H1 (cell line): ENCODE measurements around the gene JAKMIP2. TPM values are rescaled to one million over a fixed set of nuclear protein-coding genes. Genes with fewer than 3 reads are reported as not detected.

ENCODE experiments used
- CBX5 ChIP-seq: fragments of 300-800, 300-1000 bp; sonication (generic); IDR thresholded peaks from 2 replicates; pipeline ENCODE4 v1.7.1; 2016; ENCODE audit warnings: antibody characterized with exemption, low read length, low read depth
- CBX8 ChIP-seq: fragments of 300-800, 300-1000 bp; sonication (generic); IDR thresholded peaks from 2 replicates; pipeline ENCODE4 v1.7.1; 2016; ENCODE audit warnings: low read depth, low read length, borderline replicate concordance
- CHD7 ChIP-seq: fragments of 300-600 bp; sonication (generic); IDR thresholded peaks from 2 replicates; pipeline ENCODE4 v1.7.1; 2012; ENCODE audit warnings: low read length, moderate library complexity, mild to moderate bottlenecking, inconsistent platforms; ENCODE audit not compliant: insufficient replicate concordance
- EP300 ChIP-seq, 2 experiments: IDR thresholded peaks; 1 replicate in 1 of 2; 2 replicates in 1 of 2; pipeline ENCODE4 v1.6.1; 2011 to 2012; ENCODE audit warnings: low read depth in 2 of 2, low read length in 2 of 2, mild to moderate bottlenecking in 2 of 2, borderline replicate concordance in 1 of 2, inconsistent platforms in 1 of 2, moderate library complexity in 1 of 2
- FOSL1 ChIP-seq: IDR thresholded peaks from 2 replicates; pipeline ENCODE4 v1.6.1; 2011; ENCODE audit warnings: mild to moderate bottlenecking, low read depth, low read length, moderate library complexity; ENCODE audit not compliant: insufficient read depth
- PHF8 ChIP-seq: fragments of 200-600 bp; sonication (generic); conservative IDR thresholded peaks from 2 replicates; pipeline ENCODE4 v1.7.1; 2012; ENCODE audit warnings: low read depth, mild to moderate bottlenecking, inconsistent platforms, low read length, moderate library complexity
- SAP30 ChIP-seq: fragments of 300-600 bp; sonication (generic); IDR thresholded peaks from 2 replicates; pipeline ENCODE4 v1.7.1; 2012; ENCODE audit warnings: low read length, moderate library complexity, mild to moderate bottlenecking, inconsistent platforms; ENCODE audit not compliant: insufficient read depth, insufficient replicate concordance
- SP1 ChIP-seq: IDR thresholded peaks from 2 replicates; pipeline ENCODE4 v1.6.1; 2011; ENCODE audit warnings: low read depth, low read length
- SUZ12 ChIP-seq: fragments of 200-600 bp; sonication (generic); IDR thresholded peaks from 2 replicates; pipeline ENCODE4 v1.6.1; 2012; ENCODE audit warnings: mild to moderate bottlenecking, inconsistent platforms, low read length, moderate library complexity, mixed read lengths
- polyA plus RNA-seq, 7 experiments: library from polyadenylated mRNA; depleted of rRNA in 3 of 7; stranded (reverse) in 5 of 7; unstranded in 2 of 7; fragments of >200 nt in 5 of 7; fragments of 200-250 nt in 2 of 7; gene quantifications; 1 replicate in 5 of 7; 2 replicates in 1 of 7; 4 replicates in 1 of 7; pipeline versions ENCODE4 v1.2.1 to v1.2.3, GENCODE V29; 2011 to 2013; ENCODE audit warnings: missing spikeins in 2 of 7, mixed read lengths in 2 of 7
- total RNA-seq: library from RNA; stranded (reverse); fragmentation: NEBNext Ultra II Directional; extraction: Animal tissue kit (Norgen Biotek cat#: 25700); gene quantifications from 2 replicates; pipeline ENCODE4 v1.2.1, GENCODE V29; 2021

The JAKMIP2 gene
- total and polyA plus RNA-seq, 2 of the 8 experiments (the other 6 are each of a cell fraction or from before 2014, with no cell fraction given): 2.4 to 13.6 TPM

GRCh38 chr5:147822686-147823491, 40.4 kb upstream of the JAKMIP2 start (continued):
- TF ChIP-seq CHD7 (no peak), SUZ12 (no peak), PHF8 (no peak), CBX5 (no peak), CBX8 (no peak), FOSL1 (no peak), EP300 (IDR thresholded peaks at IDR 0.05; ENCODE audit: borderline replicate concordance in 1 of 2, low read depth in 2 of 2, low read length in 2 of 2) (no peak), SP1 (no peak), SAP30 (no peak)
